CD4-positive, alpha-beta T cell (primary cell): ENCODE measurements around the gene TBX19. TPM values are rescaled to one million over a fixed set of nuclear protein-coding genes. Genes with fewer than 3 reads are reported as not detected.

Experiments
- ATAC-seq: fragments of 200-7000 bp; cut with Tn5 transposase; one replicate; pipeline ENCODE4 v1.10.0; 2022; ENCODE audit warnings: mild to moderate bottlenecking; ENCODE audit not compliant: poor library complexity
- CTCF ChIA-PET: fragments of 350-600 bp; sonication (Branson Sonifier 250); formaldehyde crosslinking; loops from one replicate; lab custom pipeline; 2021; ENCODE audit warnings: antibody characterized with exemption, inconsistent platforms; lab: Charles Lee
- POLR2A ChIA-PET: fragments of 350-600 bp; sonication (Branson Sonifier 250); formaldehyde crosslinking; loops from one replicate; lab custom pipeline; 2021; ENCODE audit warnings: antibody characterized with exemption, inconsistent platforms; lab: Charles Lee
- DNase-seq, 14 experiments: peaks; one replicate each; pipeline ENCODE4 v3.0.0-alpha.2; 2013 to 2020; ENCODE audit warnings: mixed read lengths in 2 of 14
- H3K27ac ChIP-seq, 2 donors: one replicate each; pipeline versions ENCODE4 v1.5.1 to v1.7.0; 2013; ENCODE audit warnings: low read length in 2 of 2, low read depth in 1 of 2, mild to moderate bottlenecking in 1 of 2
- H3K27me3 ChIP-seq, 2 experiments: 1 replicate in 1 of 2; 2 replicates in 1 of 2; pipeline versions ENCODE4 v1.6.1 to v1.7.0; 2013; ENCODE audit warnings: low read length in 2 of 2, control low read depth in 1 of 2, mild to moderate bottlenecking in 1 of 2, moderate library complexity in 1 of 2; ENCODE audit not compliant: insufficient read depth in 2 of 2, control insufficient read depth in 1 of 2
- H3K36me3 ChIP-seq: one replicate; pipeline ENCODE4 v1.6.1; 2013; ENCODE audit warnings: low read length, control low read depth; ENCODE audit not compliant: insufficient read depth
- H3K4me1 ChIP-seq: one replicate; pipeline ENCODE4 v1.6.1; 2013; ENCODE audit warnings: low read length, control low read depth; ENCODE audit not compliant: insufficient read depth
- H3K4me3 ChIP-seq: one replicate; pipeline ENCODE4 v1.5.1; 2013; ENCODE audit warnings: mild to moderate bottlenecking, low read length, moderate library complexity
- H3K9me3 ChIP-seq, 2 experiments: 1 replicate in 1 of 2; 2 replicates in 1 of 2; pipeline versions ENCODE4 v1.6.1 to v1.7.0; 2013; ENCODE audit warnings: low read length in 2 of 2, mild to moderate bottlenecking in 2 of 2, control low read depth in 1 of 2, moderate library complexity in 1 of 2; ENCODE audit not compliant: control insufficient read depth in 1 of 2, insufficient read depth in 1 of 2
- H3K27ac Mint-ChIP-seq: one replicate; pipeline ENCODE4 v1.8.0; 2020; ENCODE audit warnings: mixed read lengths
- H3K27me3 Mint-ChIP-seq: one replicate; pipeline ENCODE4 v1.8.0; 2021; ENCODE audit warnings: mixed read lengths
- H3K36me3 Mint-ChIP-seq: one replicate; pipeline ENCODE4 v1.8.0; 2021; ENCODE audit warnings: low read depth, mixed read lengths
- H3K4me1 Mint-ChIP-seq: one replicate; pipeline ENCODE4 v1.8.0; 2021; ENCODE audit warnings: low read depth, mixed read lengths
- H3K4me3 Mint-ChIP-seq: one replicate; pipeline ENCODE4 v1.8.0; 2020; ENCODE audit warnings: mild to moderate bottlenecking, mixed read lengths
- H3K9me3 Mint-ChIP-seq: one replicate; pipeline ENCODE4 v1.8.0; 2020; ENCODE audit warnings: mixed read lengths
- CTCF ChIP-seq: fragments of 200-600 bp; IDR thresholded peaks from one replicate; pipeline ENCODE4 v1.8.0; 2022; ENCODE audit warnings: antibody characterized with exemption, mild to moderate bottlenecking
- intact Hi-C, 2 experiments: fragments of 100-400 bp; cut with DNase I in 1 of 2; cut with micrococcal nuclease in 1 of 2; formaldehyde crosslinking; loops; one replicate each; pipeline versions ENCODE4 v1.15.1 to v1.9.0; 2023 to 2025; cut with DNase I, micrococcal nuclease
- total RNA-seq, 174 experiments: library from RNA in 2 of 174; stranded (reverse) in 2 of 174; gene quantifications; one replicate each; pipeline ENCODE4 v1.2.3 and lab custom pipeline; 2021 to 2026

TBX19 gene
- total RNA-seq, 2 experiments from 2014 or later: 1.6 to 1.8 TPM

- H3K4me3 Mint-ChIP-seq: no peak overlapping the region
- H3K36me3 ChIP-seq: peaks cover 71% of the 10 kb centered on the region
- intact Hi-C loops: no loop called here
- H3K27me3 Mint-ChIP-seq: no peaks in the 10 kb centered on the region
- no peak for ATAC-seq
- DNase-seq: peak in 1 of 14 experiments; percentile 11
- H3K4me3 ChIP-seq: no peak overlapping the region
- peaks cover 11% of the 10 kb centered on the region for H3K4me1 ChIP-seq
- peaks cover 100% of the 10 kb centered on the region for H3K36me3 Mint-ChIP-seq
- no peak for TF ChIP-seq CTCF
- ChIA-PET POLR2A (no interaction called here), CTCF (no interaction called here)
- H3K4me1 Mint-ChIP-seq: peaks cover 42% of the 10 kb centered on the region
- no peak overlapping the region for H3K27ac Mint-ChIP-seq
- H3K27ac ChIP-seq: no peak overlapping the region
- H3K9me3 ChIP-seq: no peaks in the 10 kb centered on the region
- no peaks in the 10 kb centered on the region for H3K9me3 Mint-ChIP-seq
- no peaks in the 10 kb centered on the region for H3K27me3 ChIP-seq
Measured at GRCh38 chr1:168243636-168244212, 37.0 kb upstream of the TBX19 start.

- H3K36me3 ChIP-seq: peaks cover 70% of the 10 kb centered on the region
Measured at GRCh38 chr1:168245042-168245441, 35.6 kb upstream of the TBX19 start.

GRCh38 chr1:168246506-168246905 is 34.2 kb upstream of the TBX19 start:
- no peak overlapping the region for H3K4me3 Mint-ChIP-seq
- ChIA-PET CTCF (no interaction called here), POLR2A (no interaction called here)
- no peak overlapping the region for H3K27ac ChIP-seq
- TF ChIP-seq CTCF: no peak
- no peaks in the 10 kb centered on the region for H3K9me3 ChIP-seq
- no peaks in the 10 kb centered on the region for H3K9me3 Mint-ChIP-seq
- intact Hi-C loops: no loop called here
- H3K36me3 Mint-ChIP-seq: peaks cover 99% of the 10 kb centered on the region
- no peak overlapping the region for H3K27ac Mint-ChIP-seq
- H3K36me3 ChIP-seq: peaks cover 66% of the 10 kb centered on the region
- peaks cover 11% of the 10 kb centered on the region for H3K4me1 ChIP-seq
- no peaks in the 10 kb centered on the region for H3K27me3 Mint-ChIP-seq
- H3K4me1 Mint-ChIP-seq: peaks cover 51% of the 10 kb centered on the region
- no peak for DNase-seq
- ATAC-seq: no peak
- H3K27me3 ChIP-seq: no peaks in the 10 kb centered on the region
- H3K4me3 ChIP-seq: no peak overlapping the region

More at GRCh38 chr1:168245042-168245441, 35.6 kb upstream of the TBX19 start:
- Mint-ChIP-seq H3K36me3 (peaks cover 99% of the 10 kb centered on the region), H3K4me3 (no peak overlapping the region), H3K4me1 (peaks cover 47% of the 10 kb centered on the region), H3K27ac (no peak overlapping the region), H3K27me3 (no peaks in the 10 kb centered on the region), H3K9me3 (no peaks in the 10 kb centered on the region)
- ChIA-PET POLR2A (no interaction called here), CTCF (no interaction called here)
- no peaks in the 10 kb centered on the region for H3K27me3 ChIP-seq
- intact Hi-C loops: no loop called here
- no peak overlapping the region for H3K4me3 ChIP-seq
- H3K9me3 ChIP-seq: no peaks in the 10 kb centered on the region
- ATAC-seq: no peak
- no peak for TF ChIP-seq CTCF
- no peak overlapping the region for H3K27ac ChIP-seq
- peaks cover 11% of the 10 kb centered on the region for H3K4me1 ChIP-seq
- DNase-seq: no peak
